ENCODE measurements around the gene ATF6.
A peak's percentile ranks its signal among the peaks of the same experiment; 100 is the strongest.

ATF6 gene

DNA sequence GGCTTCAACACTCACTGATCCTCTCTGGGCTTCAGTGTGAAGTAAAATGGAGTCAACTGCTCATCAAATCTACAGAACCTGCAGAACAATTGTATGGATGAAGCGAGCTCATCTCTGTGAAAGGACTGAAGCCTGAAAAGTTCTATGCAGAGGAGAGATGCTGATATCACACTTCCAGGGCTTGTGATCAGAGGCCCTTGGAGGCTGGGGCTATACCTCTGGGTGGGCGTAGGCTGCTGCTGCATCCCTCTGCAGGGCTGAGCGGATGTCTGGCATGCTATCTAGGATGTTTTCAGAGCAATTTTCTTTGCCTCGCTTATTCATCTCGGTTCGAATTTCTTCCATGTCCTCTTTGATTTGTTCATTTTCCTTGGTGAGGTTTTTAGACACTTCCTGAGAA is 240.0 kb downstream of the ATF6 start:
- no peak for DNase-seq

DNA sequence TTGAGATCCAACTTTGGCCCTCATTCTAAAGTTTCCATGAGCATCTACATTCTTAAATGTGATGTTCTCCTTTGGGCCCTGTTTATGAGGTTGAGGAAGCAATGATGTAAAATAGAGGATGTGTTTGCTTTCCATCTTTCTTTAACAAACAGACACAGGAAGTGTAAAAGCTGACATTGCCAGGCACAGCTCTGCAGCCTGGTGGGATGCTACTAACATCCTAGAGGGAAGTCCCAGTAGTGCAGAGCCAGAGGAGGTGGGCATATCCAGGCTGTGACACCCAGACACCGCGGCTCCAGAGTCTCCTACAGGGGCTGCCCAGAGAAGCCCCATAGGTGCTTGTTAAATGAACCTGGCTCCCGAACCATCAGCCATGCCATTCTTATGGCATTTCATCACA is 241.3 kb downstream of the ATF6 start:
- peak; percentile 19 for DNase-seq

DNA sequence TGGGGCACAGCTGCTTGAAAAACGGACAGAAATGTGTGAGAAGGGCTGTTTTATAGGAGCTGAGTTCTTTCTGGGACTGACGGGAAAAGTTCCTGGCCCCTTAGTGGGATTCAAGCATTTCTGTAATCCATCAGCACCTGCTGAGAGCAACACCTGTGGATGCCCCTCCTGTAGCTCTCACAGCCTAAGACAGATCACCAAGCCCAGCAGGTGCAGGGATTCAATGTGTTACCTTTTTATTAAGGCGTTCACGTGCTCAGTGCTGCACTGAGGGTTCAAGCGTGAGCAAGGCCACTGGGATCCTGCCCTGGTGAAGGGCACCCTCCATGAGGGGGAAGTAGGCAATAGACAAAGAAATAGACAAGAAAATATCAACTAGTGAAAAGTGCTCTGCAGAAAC is 242.7 kb downstream of the ATF6 start:
- DNase-seq: no peak

DNA sequence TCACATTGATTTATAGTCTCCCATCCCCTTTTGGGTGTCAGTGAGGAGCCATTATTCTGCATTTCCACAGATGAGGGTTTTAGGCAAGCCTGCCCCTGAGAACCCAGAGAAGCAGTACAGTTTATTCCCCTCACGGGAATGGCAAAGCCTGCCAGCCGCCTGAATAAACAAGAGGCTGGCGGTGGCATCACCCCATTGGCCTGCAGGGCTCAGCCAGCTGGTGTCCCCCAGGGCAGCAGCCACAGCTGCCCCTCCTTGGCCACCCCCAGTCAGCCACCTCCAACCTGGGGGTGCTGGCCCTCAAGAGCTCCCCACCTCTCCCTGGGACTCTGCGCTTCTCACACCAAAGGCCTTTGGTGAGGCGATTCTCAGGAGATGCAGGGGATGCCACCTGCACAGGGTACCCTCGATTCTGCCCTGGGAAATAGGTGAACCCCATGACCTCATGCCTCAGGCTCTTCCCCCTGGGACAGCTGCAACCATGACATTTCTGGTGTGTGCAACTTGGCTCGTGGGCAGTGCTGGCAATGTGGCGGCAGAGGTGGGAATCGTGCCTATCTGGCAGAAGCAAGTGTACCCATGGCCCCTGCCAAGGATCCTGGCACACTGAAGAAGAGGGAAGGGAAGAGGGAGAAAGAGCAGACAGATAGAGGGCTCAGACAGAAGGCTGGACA is 243.5 kb downstream of the ATF6 start:
- peak; percentile 11 for DNase-seq

DNA sequence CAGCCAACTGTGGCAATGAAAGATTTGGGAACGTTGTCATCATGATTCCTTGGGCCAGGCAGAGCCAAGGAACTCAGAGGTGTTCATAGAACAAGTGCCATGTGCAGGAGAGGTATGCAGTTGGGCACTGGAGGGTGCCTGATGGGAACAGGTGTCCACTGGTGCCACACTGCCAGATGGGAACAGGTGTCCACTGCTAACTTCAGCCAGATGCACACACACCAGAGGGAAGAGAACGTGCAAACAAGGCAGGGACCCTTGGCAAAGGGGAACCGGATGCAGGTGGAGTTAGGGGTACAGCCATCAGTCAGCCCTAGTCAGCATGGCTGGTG is 244.0 kb downstream of the ATF6 start:
- DNase-seq: no peak

DNA sequence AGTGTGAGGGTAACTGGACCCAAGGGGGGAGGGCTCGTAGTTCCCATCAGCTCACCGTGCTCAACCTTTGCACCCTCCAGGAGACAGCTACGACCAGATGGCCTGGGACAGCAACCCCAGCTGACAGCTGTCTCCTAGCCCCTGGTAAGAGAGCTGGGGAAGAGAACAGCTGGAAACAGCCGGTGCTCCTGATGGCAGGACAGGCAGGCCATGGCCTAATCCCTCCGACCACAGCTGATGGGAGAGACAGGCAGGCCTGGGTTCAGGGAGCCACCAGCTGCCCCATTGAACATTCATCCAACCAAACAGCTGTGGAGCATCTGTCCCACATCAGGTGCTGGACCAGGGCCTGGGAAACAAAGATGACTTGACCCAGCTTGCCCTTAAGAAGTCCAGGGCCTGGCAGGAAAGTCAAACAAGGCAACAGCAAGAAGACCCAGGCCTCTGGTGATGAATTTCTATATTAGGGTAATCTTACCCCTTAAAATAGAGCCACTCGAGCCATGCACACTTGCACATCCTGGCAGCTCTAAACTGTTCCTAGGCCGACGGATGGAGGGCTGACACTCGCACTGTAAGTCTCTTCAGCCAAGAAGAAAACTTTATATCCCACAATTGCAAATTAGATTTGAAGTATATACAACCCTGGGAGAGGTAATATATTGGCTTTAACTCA is 245.4 kb downstream of the ATF6 start:
- DNase-seq: no peak

DNA sequence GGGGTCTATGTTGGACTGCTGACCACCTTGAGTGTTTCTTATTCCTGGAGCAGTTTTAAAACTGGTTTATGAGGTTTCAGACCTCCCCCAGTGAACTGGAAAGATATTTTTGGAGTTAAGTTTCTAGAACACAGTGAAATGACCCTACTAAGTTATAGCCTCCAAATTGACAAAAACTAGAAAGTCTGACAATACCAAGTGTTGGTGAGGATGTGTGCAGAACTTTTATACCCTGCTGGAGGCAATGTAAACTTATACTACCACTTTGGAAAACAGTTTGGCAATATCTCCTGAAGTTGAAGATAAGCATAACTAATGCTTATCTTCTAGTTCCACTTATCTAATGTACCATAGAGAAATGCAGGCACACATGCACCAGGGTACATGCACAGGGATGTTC is 247.2 kb downstream of the ATF6 start:
- DNase-seq: no peak
